Vagina (tissue), 2 donors: ENCODE data around the gene MTHFD2. TPM values are rescaled to one million over a fixed set of nuclear protein-coding genes. Genes with fewer than 3 reads are reported as not detected.
"Not testable (repeated sequence)": the region's sequence is repeated elsewhere in the genome, so short reads cannot be mapped to it uniquely, and the experiment has no call there.

Experiments used
- DNase-seq, 2 donors: peaks; one replicate each; pipeline ENCODE4 v3.0.0-alpha.2; 2017; ENCODE audit errors: extremely low spot score in 2 of 2
- H3K27ac ChIP-seq: fragments of 200-600 bp; sonication (generic); one replicate; pipeline ENCODE4 v1.5.1; 2019
- H3K27me3 ChIP-seq: fragments of 200-600 bp; sonication (generic); one replicate; pipeline ENCODE4 v1.5.1; 2019
- H3K36me3 ChIP-seq, 2 donors: fragments of 200-600 bp; sonication (generic); one replicate each; pipeline ENCODE4 v1.5.1; 2017 to 2019
- H3K4me1 ChIP-seq: fragments of 200-600 bp; sonication (generic); one replicate; pipeline ENCODE4 v1.5.1; 2019
- H3K4me3 ChIP-seq, 2 donors: fragments of 200-600 bp; sonication (generic); 1 replicate in 1 of 2; 2 replicates in 1 of 2; pipeline ENCODE4 v1.5.1; 2016 to 2019
- H3K9me3 ChIP-seq: fragments of 200-600 bp; sonication (generic); one replicate; pipeline ENCODE4 v1.5.1; 2019
- POLR2A ChIP-seq, 2 donors: fragments of 450-650 bp; IDR thresholded peaks; one replicate each; pipeline ENCODE4 v1.6.1; 2017; ENCODE audit warnings: antibody characterized with exemption in 2 of 2, mild to moderate bottlenecking in 2 of 2, moderate library complexity in 2 of 2
- POLR2AphosphoS5 ChIP-seq, 2 donors: sonication (generic); formaldehyde crosslinking; IDR thresholded peaks; one replicate each; pipeline ENCODE4 v1.9.0; 2017; ENCODE audit warnings: antibody characterized with exemption in 2 of 2, mild to moderate bottlenecking in 2 of 2, low read depth in 1 of 2; ENCODE audit not compliant: insufficient read depth in 1 of 2
- intact Hi-C: fragments of 100-400 bp; cut with DNase I; formaldehyde crosslinking; loops from one replicate; pipeline ENCODE4 v1.15.1; 2023
- total RNA-seq: library from RNA; depleted of rRNA; stranded (reverse); fragments of >200 nt; gene quantifications from one replicate; pipeline ENCODE4 v1.2.3, GENCODE V29; 2016
- TF ChIP-seq, protein P1 (sequence below), 3 experiments: fragments of 450-650 bp in 2 of 3; fragments of 200-600 bp in 1 of 3; sonication (generic) in 1 of 3; IDR thresholded peaks; one replicate each; pipeline ENCODE4 v1.5.1; 2017 to 2019; ENCODE audit warnings: antibody characterized with exemption in 3 of 3, mild to moderate bottlenecking in 2 of 3, moderate library complexity in 2 of 3

MTHFD2 gene
- total RNA-seq, 1 donor from 2014 or later = 55.7 TPM

DNA sequence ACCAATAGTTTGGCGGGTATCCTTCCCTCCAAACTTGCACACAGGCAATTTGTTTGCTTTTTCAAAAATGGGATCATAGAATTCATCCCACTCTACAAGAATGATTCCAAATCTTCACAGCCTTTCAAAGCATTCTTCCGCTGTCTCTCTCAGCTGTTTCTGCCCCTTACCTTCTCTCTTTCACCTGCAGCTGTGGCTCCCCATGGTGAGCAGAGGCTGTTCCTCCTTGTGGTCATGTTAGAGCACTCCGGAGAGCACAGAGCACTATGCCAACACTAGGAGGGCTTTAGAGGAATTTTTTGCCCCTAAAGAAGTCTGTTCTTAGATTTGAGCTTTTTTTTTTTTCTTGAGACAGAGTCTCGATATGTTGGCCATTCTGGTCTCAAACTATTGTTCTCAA, 30.4 kb downstream of the MTHFD2 start:
- peak in 1 of 2 donors; percentile 18 for DNase-seq
- H3K9me3 ChIP-seq = no peaks in the 10 kb centered on the region
- H3K4me3 ChIP-seq = no peak overlapping the region
- H3K36me3 ChIP-seq = no peaks in the 10 kb centered on the region
- intact Hi-C loops = no loop called here
- H3K4me1 ChIP-seq = peaks cover 10% of the 10 kb centered on the region
- TF ChIP-seq POLR2A (IDR thresholded peaks at IDR 0.05) (no peak), POLR2AphosphoS5 (IDR thresholded peaks at IDR 0.05; ENCODE audit: insufficient read depth in 1 of 2, low read depth in 1 of 2) (no peak)
- TF ChIP-seq, protein P1, sequence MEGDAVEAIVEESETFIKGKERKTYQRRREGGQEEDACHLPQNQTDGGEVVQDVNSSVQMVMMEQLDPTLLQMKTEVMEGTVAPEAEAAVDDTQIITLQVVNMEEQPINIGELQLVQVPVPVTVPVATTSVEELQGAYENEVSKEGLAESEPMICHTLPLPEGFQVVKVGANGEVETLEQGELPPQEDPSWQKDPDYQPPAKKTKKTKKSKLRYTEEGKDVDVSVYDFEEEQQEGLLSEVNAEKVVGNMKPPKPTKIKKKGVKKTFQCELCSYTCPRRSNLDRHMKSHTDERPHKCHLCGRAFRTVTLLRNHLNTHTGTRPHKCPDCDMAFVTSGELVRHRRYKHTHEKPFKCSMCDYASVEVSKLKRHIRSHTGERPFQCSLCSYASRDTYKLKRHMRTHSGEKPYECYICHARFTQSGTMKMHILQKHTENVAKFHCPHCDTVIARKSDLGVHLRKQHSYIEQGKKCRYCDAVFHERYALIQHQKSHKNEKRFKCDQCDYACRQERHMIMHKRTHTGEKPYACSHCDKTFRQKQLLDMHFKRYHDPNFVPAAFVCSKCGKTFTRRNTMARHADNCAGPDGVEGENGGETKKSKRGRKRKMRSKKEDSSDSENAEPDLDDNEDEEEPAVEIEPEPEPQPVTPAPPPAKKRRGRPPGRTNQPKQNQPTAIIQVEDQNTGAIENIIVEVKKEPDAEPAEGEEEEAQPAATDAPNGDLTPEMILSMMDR (IDR thresholded peaks at IDR 0.05) = no peak
- H3K27me3 ChIP-seq = no peaks in the 10 kb centered on the region
- no peak overlapping the region for H3K27ac ChIP-seq

- H3K9me3 ChIP-seq, intact Hi-C loops, H3K36me3 ChIP-seq, H3K27me3 ChIP-seq, DNase-seq, H3K4me3 ChIP-seq, H3K27ac ChIP-seq: not testable (repeated sequence)
- peaks cover 10% of the 10 kb centered on the region for H3K4me1 ChIP-seq
These were observed 31.4 kb downstream of the MTHFD2 start for GRCh38 chr2:74229865-74230264.

DNA sequence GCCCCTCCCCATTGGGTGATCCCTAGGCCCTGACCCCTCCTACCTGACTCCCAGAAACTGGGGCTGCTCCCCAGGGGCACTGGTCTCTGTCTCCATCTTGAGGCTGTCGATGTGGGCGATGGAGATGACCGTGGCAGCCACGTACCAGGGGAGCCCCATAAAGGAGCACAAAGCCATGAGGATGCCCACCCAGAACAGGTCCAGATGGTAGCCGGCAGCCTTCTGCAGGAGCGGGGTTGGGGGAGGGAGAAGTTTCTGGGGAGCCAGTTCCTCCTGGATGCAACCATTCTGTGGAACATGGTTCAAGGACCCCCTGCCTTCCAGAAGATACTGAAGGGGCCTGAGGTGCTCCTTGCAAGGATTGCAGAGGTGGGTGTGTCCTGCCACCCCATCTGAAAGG, 34.0 kb downstream of the MTHFD2 start:
- TF ChIP-seq POLR2AphosphoS5 (IDR thresholded peaks at IDR 0.05; ENCODE audit: insufficient read depth in 1 of 2, low read depth in 1 of 2) (no peak), POLR2A (IDR thresholded peaks at IDR 0.05) (no peak)
- TF ChIP-seq, protein P1 (IDR thresholded peaks at IDR 0.05) = no peak
- H3K4me1 ChIP-seq = no peaks in the 10 kb centered on the region
- no peaks in the 10 kb centered on the region for H3K9me3 ChIP-seq
- intact Hi-C loops = no loop called here
- H3K4me3 ChIP-seq = no peak overlapping the region
- peak in 1 of 2 donors; percentile 65 for DNase-seq
- no peaks in the 10 kb centered on the region for H3K27me3 ChIP-seq
- H3K27ac ChIP-seq = no peak overlapping the region
- no peaks in the 10 kb centered on the region for H3K36me3 ChIP-seq

- intact Hi-C loops = no loop called here
- Histone ChIP-seq H3K4me1 (no peaks in the 10 kb centered on the region), H3K27me3 (no peaks in the 10 kb centered on the region), H3K4me3 (no peak overlapping the region), H3K9me3 (no peaks in the 10 kb centered on the region), H3K36me3 (no peaks in the 10 kb centered on the region), H3K27ac (no peak overlapping the region)
- TF ChIP-seq POLR2AphosphoS5 (IDR thresholded peaks at IDR 0.05; ENCODE audit: insufficient read depth in 1 of 2, low read depth in 1 of 2) (no peak), POLR2A (IDR thresholded peaks at IDR 0.05) (no peak)
- TF ChIP-seq, protein P1 (IDR thresholded peaks at IDR 0.05) = no peak
- DNase-seq = no peak
These were observed 35.2 kb downstream of the MTHFD2 start for GRCh38 chr2:74233648-74234047.

DNA sequence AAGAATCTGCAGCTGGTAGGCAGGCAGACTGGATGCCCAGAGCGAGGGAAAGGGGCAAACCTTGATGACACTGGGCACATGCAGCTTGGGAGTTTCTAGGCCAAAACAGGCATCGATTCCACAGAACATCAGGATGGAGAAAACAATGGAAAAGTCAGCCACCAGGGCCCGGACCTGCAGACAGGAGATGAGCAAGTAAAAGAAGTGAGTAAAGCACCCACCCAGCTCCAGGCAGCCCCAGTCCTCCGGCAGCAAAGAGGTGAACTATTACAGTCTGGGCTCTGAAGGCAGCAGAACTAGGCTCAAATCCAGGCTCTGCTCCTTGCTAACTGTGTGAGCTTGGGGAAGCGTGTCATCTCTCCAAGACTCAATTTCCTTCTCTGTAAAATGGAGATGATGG, 36.6 kb downstream of the MTHFD2 start:
- H3K27ac ChIP-seq = no peak overlapping the region
- intact Hi-C loops = no loop called here
- H3K36me3 ChIP-seq = no peaks in the 10 kb centered on the region
- TF ChIP-seq POLR2A (IDR thresholded peaks at IDR 0.05) = no peak
- TF ChIP-seq, protein P1 (IDR thresholded peaks at IDR 0.05) = no peak
- no peak for TF ChIP-seq POLR2AphosphoS5 (IDR thresholded peaks at IDR 0.05; ENCODE audit: insufficient read depth in 1 of 2, low read depth in 1 of 2)
- no peak for DNase-seq
- no peak overlapping the region for H3K4me3 ChIP-seq
- no peaks in the 10 kb centered on the region for H3K4me1 ChIP-seq
- no peaks in the 10 kb centered on the region for H3K9me3 ChIP-seq
- no peaks in the 10 kb centered on the region for H3K27me3 ChIP-seq

- intact Hi-C loops = no loop called here
- TF ChIP-seq POLR2A (IDR thresholded peaks at IDR 0.05) (no peak), POLR2AphosphoS5 (IDR thresholded peaks at IDR 0.05; ENCODE audit: insufficient read depth in 1 of 2, low read depth in 1 of 2) (no peak)
- TF ChIP-seq, protein P1 (IDR thresholded peaks at IDR 0.05) = no peak
- no peaks in the 10 kb centered on the region for H3K36me3 ChIP-seq
- no peaks in the 10 kb centered on the region for H3K27me3 ChIP-seq
- no peaks in the 10 kb centered on the region for H3K9me3 ChIP-seq
- H3K4me1 ChIP-seq = no peaks in the 10 kb centered on the region
- H3K4me3 ChIP-seq = no peak overlapping the region
- no peak overlapping the region for H3K27ac ChIP-seq
- DNase-seq = no peak
These were observed 40.5 kb downstream of the MTHFD2 start for GRCh38 chr2:74238879-74239278.
